Testis (tissue), 2 donors: Measurements from ENCODE around the gene CYFIP2.

Experiments used
- POLR2A ChIP-seq: fragments of 450-650 bp; IDR thresholded peaks from one replicate; pipeline ENCODE4 v1.6.1; 2017; ENCODE audit warnings: antibody characterized with exemption, mild to moderate bottlenecking, moderate library complexity
- TF ChIP-seq, protein P1 (sequence below), 3 experiments: fragments of 450-650 bp in 2 of 3; fragments of 200-600 bp in 1 of 3; sonication (generic) in 1 of 3; IDR thresholded peaks; one replicate each; pipeline ENCODE4 v1.5.1; 2016 to 2019; ENCODE audit warnings: antibody characterized with exemption in 3 of 3, mild to moderate bottlenecking in 2 of 3, moderate library complexity in 1 of 3

- TF ChIP-seq, protein P1, sequence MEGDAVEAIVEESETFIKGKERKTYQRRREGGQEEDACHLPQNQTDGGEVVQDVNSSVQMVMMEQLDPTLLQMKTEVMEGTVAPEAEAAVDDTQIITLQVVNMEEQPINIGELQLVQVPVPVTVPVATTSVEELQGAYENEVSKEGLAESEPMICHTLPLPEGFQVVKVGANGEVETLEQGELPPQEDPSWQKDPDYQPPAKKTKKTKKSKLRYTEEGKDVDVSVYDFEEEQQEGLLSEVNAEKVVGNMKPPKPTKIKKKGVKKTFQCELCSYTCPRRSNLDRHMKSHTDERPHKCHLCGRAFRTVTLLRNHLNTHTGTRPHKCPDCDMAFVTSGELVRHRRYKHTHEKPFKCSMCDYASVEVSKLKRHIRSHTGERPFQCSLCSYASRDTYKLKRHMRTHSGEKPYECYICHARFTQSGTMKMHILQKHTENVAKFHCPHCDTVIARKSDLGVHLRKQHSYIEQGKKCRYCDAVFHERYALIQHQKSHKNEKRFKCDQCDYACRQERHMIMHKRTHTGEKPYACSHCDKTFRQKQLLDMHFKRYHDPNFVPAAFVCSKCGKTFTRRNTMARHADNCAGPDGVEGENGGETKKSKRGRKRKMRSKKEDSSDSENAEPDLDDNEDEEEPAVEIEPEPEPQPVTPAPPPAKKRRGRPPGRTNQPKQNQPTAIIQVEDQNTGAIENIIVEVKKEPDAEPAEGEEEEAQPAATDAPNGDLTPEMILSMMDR (IDR thresholded peaks at IDR 0.05) = no peak
- no peak for TF ChIP-seq POLR2A
These were observed 37.1 kb downstream of the CYFIP2 start for GRCh38 chr5:157303023-157303422.
